Stimulated activated CD4-positive, alpha-beta T cell treated with anti-CD3 and anti-CD28 coated beads, Interleukin-1b, Interleukin-23, amount 100 ng/mL, for 1 hour (primary cell): ENCODE measurements around the gene DEPDC5.

Source experiments
- DNase-seq, 2 donors: peaks; one replicate each; pipeline ENCODE4 v3.0.0-alpha.2; 2020; ENCODE audit warnings: low read depth in 2 of 2

The DEPDC5 gene

DNA sequence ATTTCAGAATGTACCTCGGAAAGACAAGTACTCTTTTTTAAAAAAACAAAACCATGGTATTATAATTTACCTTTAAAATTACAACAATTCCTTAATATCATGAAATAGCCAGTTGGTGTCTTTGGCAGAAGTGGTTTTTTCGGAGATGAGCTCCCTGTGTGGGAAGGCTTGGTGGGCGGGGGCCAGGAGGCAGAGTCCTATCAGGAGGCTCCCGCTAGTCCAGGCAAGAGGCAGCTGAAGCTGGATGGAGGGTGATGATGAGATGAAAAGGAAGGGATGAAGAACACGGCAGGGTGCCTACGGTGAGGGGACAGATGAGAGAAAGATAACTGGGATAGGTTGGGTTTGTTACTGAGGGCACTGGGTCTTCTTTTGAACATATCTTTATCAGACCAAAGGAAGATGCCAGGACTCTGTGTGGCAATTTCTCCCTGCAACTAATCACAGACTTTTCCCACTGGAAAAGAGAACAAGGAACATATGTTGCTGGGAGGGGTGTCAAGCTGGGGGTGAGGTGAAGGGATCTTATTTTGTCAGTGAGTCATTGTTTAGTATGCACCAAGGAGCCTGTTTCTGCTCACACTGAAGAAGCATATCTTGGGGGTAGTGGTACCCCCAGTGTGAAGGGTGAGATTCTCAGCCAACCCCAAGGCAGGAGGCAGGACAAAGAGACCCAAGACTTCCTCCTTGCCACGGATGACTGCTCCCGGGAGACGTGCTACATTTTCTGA is 99.0 kb downstream of the DEPDC5 start:
- no peak for DNase-seq

DNA sequence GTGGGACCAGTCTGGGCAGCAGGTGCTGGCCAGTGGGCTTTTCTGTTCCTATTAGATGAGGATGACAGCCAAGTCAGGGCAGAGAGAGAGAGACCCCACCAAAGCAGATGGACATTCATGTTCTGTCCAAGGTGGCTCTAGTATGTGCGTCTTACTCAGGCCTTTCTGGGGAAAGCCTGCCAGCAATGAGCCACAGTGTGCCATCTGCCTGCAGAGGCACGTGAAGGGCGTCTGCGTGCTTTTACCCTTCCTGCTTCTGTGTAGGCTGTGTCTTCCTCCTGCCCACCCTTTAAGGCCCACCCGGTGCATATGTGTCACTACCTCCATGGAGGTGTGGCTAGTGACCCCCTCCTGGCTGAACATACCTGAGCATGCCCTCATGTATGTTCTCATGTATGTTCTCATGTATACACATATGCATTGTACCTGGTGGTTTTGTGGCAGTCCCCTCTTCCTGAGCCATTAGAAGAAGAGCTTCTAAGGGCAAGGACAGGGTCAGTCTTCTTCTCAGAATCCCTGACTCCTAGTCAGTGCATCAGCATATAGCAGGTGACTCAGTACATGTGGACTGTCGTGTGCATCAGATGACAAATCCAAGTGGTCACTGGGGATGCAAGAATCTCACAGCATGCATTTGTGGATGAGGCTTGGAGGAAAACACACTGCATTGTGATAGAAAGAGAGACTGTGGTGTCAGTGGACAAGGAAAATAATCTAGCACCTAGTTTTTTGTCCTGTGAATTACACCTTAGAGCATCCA is 100.1 kb downstream of the DEPDC5 start:
- no peak for DNase-seq

DNA sequence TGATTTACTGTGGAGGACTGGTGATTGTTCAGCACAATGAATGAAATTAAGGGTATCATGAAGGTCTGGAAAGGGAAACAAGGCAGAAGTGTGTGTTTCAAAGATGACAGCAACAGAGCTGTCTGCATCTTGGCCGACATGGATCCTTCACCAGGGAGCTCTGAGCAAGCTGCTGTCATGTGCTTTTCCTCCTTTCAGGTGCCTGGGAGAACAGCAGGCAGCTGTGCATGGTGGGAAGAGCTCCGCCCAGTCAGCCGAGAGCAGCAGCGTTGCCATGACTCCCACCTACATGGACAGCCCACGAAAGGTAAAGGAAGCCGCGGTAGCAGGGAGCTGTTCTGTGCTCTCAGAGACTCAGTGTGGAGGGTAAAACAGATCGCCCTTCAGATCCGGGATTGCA is 103.4 kb downstream of the DEPDC5 start:
- no peak for DNase-seq

DNA sequence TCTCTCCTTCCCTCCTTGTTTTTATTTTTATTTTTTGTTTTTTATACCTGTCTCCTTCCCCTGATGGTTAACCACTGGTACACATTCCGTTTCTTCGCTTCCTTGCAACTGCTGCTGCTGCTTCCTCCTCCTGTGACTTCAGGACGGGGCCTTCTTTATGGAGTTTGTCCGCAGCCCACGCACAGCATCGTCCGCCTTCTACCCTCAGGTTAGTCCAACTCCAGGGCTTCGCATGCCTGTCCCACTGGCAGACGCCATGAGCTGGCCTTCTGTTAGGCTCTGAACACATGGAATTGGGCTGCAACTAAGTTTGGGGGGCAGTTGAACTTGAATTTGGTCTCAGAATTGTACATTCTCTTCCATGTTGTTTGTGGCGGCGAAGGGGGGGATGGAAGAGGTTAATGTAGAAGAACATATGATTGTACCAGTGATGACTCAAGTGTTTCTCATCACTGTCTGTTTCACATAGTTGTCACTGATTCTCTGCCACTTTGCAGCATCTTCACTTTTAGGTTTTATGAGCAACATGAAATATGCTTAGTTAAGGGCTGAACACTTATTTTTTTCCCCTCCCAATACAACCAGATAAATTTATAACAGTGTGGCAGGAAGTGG is 107.5 kb downstream of the DEPDC5 start:
- DNase-seq = no peak

DNA sequence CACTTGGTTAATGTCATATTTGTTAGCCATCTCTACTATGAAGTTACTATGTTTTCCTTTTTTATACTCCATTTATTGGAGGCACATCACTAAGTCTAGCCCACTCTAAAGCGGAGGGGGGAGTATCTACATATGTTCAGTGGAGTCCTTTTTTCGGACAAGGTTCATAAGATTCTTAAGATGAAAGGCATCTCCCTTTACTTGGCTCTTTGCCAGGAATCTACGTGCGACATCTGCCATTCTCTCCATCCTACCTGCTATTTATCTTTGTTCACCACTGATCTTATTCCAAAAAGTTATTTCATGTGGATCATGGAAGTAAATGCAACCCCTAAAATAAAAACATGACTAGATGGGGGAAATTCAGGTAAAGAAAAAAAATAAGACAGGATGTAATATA is 113.1 kb downstream of the DEPDC5 start:
- DNase-seq = no peak

DNA sequence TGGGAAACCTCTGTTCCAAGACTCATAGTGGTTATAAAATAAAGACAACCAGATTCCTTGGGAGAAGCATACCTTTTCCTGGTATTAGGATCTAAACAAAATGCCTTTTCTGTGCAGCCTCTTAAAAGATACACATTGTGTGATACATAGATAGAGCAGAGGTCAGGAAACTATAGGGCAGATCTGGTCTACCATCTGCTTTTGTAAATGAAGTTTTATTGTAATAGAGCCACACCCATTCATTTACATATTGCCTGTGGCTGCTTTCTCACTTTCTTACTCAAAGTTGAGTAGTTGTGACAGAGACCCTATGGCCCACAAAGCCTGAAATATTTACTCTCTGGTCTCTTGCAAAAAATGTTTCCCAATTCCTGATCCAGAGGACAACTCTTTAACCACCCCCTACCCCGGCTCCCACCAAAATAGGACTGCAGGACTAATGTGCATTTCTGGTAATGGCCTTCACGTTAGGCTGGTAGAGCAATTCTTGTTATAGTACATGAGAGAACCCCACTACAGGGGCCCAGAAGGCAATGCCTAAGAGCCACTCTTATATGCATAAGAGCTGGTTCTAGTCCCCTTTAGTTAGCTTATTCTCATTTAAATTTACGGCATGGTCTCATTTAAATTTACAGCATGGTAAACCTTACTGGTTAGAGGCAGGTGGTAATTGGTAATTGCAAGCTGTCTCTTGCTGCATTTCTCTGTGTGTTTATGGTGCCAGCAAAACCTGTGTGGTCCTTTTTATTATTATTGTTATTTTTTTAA is 113.8 kb downstream of the DEPDC5 start:
- no peak for DNase-seq

DNA sequence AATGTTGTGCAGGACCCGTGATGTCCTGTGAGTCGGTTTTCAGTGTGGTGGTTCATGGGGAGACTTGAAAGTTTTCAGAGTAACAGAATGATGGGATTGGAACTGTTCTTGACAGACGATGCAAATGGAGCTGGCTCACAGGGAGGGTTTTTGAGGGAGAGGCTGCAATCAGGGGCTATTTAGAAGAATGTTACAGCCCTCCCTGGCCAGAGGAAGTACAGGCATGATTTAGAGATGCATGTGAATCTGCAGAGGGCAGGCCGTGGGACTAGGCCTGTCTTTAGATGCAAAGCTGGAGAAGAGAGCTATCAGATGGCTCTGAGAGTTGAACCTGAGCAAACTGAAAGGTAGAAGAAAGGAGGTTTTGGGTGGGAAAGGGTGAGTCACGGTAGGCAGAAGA is 115.9 kb downstream of the DEPDC5 start:
- DNase-seq = no peak

DNA sequence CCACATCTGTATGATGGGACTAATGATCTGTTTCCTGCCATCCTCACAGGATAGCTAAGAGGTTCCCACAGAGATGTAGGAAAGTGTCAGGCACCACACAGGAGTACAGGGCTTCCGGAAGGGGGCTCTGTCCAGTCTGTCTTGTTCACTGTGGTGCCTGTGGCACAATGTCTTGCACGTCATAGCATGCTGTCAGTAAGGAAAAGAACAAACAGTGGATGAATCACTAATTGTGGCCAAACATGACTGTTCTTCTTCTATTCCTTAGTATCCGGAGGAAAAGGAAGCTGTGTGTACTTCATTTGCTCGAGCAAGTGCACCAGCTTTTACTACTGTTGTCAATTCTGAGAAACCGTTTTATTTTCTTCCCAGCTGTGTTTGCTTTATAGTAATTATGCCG is 117.1 kb downstream of the DEPDC5 start:
- DNase-seq = no peak

DNA sequence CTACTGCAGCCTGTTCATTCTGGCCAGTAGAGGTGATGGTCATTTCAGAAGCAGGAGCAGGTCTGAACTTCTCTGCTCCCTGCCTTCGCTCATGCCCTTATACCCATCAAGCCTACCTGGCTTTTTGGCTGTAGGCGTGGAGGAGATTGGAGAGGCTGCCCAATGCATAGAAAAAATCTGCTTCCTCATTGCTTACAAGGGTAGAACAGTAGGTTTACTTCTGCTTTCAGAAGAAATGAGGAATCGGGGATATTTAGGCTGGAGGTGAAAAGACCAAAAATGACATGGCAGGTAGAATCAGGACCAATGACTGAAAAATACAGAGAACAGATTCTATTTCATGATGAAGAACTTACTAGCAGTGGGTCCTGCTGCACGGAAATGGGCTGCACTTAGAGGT is 117.7 kb downstream of the DEPDC5 start:
- DNase-seq = no peak

DNA sequence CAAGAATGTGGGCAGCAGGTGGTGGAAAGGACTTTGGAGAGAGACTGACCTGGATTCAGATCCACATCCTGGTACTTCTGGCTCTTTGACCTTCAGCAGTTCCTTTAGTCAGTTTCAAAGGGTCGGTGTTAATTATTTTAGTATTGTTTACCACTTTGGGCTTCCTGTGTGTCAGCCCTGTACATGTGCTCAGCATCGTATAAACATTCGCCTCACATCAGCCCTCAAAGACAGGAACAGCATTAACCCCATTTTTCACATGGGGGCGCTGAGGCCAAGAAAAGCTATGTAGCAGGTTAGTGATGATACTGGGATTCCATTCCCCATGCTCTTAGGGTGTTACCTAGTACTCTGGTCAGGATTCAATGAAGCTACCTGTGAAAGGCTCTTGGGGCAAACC is 118.4 kb downstream of the DEPDC5 start:
- DNase-seq = no peak

DNA sequence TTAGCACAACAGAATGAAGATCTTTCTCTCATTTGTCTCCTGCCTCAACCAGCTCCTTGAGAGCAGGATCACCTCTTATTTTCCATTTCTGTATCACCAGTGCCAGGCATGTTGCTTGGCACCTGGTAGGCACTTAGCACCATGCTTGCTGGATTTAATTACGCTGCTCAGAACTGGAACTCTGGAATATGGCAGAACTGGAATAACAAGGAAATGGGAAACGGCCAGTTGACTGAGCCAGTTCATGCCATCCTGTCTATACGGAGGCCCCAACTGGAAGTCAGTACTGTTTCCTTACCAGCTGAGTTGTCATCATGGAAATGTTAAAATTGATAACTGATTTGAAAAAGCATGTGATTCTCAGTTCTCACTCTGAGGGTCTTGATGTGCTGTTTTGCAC is 121.0 kb downstream of the DEPDC5 start:
- DNase-seq = no peak

DNA sequence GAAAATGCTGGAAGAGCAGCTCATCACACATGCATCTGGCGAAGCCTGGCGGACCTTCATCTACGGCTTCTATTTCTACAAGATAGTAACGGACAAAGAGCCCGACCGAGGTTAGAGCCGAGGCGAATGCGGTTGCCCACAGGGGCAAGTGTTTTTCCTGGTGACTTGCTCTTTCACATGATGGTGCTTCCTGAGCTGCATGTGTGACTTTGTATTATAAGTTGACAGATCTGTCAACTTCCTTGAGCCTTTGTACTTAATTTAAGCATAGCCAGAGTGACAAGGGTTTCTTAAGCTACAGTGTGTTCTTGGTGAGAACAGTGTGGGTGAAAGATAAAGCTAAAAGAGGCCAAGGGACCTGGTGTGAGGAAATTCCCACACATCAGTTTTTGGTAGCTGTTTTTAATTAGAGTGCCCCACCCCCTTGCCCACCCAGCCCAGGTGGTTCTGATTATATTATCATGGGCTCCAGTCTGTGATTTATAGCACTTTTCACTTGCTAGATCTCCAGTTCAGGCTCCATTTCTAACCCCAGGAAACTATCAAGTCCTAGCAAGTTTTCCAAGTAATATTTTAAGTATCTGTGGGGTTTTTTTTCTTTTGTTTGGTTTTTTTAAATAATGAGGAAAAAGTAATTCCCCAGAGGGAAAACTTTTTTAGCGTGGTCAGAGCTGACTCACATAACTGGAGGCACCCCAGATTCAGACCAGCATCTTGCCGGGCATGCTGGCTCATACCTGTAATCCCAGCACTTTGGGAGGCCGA is 122.5 kb downstream of the DEPDC5 start:
- DNase-seq = no peak

DNA sequence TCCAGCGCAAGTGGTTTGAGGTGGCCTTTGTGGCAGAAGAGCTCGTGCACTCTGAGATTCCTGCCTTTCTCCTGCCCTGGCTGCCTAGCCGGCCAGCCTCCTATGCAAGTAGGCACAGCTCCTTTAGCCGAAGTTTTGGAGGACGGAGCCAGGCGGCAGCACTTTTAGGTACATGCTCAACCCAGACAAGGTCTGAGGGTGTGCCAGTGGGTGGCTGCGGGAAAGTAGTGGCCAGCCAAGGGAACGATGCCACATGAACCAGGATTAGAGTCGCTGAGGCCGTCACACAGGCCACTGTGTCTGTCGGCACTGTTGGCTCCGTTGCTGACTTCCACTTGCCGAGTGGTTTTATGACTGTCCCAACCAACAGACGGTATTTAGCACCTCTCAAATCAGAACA is 125.8 kb downstream of the DEPDC5 start:
- no peak for DNase-seq

DNA sequence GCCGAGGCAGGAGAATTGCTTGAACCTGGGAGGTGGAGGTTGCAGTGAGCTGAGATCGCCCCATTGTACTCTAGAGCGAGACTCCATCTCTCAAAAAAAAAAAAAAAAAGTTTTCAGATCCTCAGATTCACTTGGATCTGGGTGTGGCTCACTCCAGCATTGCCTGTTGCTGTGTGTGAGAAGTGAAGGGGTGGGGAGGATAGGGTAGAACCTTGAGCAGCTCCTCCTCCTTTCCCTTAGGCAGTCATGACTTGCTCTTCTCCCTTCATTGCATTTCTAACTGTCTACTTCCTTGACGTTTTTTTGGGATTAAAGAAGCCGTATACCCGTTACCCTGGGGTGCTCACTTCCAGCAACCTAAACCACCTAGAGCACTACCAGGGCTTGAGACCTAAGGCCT is 127.4 kb downstream of the DEPDC5 start:
- DNase-seq = no peak

DNA sequence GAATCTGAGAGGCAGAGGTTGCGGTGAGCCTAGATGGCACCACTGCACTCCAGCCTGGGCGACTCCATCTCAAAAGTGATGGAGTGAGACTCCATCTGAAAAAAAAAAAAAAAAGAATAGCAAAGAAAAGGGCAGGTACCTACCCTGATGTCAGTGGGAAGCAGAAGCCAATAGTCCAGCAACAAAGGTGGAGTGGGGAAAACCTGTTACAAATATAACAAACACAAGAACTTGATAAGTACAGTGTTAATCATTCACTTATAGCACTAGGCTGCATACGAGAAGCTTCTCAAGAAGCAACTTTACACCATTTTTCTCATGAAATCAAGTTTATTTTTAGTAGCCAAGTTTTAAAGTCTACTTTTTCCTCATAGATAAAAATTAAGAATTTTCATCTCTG is 128.0 kb downstream of the DEPDC5 start:
- no peak for DNase-seq

DNA sequence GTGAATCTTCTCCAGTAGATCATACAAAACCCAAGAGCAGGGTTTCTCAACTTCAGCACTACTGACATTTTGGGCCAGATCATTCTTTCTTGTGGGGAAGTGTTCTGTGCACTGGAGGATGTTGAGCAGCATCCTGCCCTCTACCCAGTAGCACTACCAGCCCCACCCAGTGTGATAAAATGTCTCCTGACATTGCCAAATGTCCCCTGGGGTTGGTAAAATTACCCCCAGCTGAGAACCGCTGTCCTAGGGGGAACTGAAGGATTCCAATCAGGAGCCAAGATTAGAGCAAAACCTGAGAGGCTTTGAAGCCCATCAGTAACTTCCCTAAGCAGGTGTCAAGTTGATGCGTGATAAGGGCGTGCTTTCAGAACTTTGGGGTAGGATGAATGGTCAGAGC is 129.2 kb downstream of the DEPDC5 start:
- no peak for DNase-seq

DNA sequence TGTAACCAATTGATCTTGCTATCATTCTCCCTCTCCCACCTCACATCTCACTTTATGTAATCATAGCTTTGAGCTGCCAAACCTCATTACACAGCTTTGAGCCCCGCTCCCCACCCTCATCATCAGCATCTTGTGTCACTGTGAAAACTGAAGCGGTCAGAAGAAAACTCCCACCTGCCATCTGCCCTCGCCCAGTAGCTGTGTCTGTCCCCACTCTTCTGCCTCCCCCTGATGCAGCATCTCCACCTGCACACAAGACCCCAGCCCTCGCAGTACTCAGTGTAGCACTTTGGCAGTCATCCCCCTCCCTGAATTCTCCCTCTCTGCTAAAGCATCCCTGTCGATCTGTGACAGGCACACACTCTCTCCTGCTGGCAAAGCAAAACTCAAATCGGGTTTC is 130.2 kb downstream of the DEPDC5 start:
- DNase-seq = no peak

DNA sequence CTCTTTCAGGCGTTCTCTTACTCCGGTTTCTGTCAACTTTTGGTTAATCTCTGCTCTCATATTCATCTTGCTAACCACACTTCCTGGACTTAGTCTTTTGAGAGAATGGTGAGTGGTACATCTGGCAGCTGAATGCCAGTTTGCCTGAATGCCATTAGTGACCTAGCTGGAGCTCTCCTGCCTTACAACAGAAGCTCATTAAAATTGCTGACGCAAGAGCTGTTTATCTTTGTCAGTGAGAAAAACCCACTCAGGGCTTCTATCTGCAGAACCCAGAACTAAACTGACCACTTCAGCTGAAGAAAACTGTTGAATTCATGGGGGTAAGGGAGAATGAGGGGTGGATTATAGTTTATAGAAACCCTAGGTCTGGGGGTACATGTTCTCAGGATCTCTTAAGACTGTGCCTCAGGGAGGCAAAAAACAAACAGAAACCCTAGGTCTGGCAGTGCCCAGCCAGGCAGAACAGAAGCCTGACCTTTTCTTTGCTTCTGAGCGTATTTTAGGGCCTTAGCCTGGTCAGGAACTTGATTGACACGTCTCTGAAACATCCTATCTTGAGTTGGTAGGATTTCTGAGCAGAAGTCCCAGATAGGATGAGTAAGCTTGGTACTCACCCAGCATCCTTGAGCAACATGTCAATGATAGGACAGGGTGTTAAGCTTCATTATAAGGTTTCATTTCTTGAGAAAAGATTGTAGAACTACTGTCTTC is 137.7 kb downstream of the DEPDC5 start:
- DNase-seq = no peak

DNA sequence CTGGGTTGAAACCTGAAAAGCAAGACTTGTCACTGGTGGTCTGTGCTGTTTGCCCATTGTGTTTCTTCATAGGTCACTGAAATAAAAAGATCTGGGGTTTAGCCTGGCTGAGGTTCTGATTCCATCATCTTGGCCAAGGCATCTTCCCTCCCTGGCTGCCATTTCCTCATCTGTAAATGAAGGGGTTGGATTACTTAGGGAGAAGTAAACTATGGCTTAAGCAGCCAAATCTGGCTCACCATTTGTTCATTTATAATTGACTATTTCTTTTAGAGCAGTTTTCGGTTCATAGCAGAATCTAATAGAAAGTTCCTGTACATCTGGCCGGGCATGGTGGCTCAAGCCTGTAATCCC is 138.2 kb downstream of the DEPDC5 start:
- no peak for DNase-seq

DNA sequence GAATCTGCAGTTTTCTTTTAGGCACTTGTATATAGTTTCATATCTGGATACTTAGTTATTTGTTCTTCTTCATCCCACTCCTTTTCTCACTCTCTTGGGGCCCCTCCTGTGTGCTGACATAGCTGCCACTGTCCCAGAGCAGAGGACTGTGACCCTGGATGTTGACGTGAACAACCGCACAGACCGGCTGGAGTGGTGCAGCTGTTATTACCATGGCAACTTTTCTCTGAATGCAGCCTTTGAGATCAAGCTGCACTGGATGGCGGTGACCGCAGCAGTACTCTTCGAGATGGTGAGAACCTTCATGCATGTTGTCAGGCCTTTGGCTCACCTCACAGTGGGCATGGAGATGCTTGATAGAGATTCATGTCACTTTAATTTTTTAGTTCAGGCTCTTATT is 139.6 kb downstream of the DEPDC5 start:
- DNase-seq = no peak
